Measurements from ENCODE around the gene GBX1.

GBX1 gene

DNA sequence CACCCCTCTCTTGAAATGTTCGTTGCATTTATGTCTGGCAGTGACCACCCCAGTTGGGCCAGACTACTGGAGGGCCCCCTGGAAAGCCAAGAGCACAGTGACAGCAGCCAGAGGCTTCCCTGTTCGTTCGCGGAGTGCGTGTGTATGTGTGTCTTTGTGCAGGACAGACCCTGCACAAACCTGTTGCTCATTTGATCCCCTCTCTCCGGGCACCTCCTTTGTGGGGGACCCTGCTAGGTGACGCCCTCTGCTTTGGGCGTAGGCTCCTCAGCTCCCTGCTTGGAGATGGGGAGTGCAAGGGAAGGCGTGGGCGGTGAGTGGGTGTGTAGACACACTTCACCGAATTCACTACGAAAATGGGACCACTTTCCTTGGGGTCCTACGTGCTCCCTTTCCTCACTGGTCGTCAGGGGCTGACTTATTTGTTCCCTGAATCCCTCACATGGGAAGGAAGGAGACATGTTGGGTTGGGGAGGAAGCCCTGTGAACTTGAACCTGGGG, 42.5 kb downstream of the GBX1 start:
- Mint-ChIP-seq H3K27me3 (ENCODE audit: low read depth) (no peaks in the 10 kb centered on the region), H3K4me1 (ENCODE audit: low read depth) (no peaks in the 10 kb centered on the region), H3K4me3 (no peak overlapping the region), H3K36me3 (ENCODE audit: low read depth) (peaks cover 6% of the 10 kb centered on the region), H3K9me3 (no peaks in the 10 kb centered on the region), H3K27ac (no peak overlapping the region)

DNA sequence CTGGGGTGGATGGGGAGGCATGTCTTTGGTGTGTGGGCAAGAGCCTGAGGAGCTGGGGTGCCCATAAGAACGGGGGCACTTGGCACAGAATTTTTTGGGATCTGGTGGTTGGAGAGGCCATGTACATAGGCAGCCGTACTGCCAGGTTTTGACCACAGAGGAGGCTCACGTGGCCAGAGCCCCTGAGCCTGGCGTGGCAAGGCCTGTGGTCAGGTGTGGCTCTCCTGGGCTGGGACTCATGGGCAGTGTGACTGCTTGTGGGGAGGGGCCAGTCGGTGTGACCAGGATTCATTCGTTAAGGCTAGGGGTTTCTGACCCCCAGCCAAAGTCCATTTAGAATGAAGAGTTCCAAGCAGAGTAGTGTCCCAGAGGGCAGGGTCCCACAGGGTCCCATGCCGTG, 43.0 kb downstream of the GBX1 start:
- no peaks in the 10 kb centered on the region for H3K27me3 Mint-ChIP-seq (ENCODE audit: low read depth)
- H3K4me3 Mint-ChIP-seq = no peak overlapping the region
- H3K27ac Mint-ChIP-seq = no peak overlapping the region
- H3K9me3 Mint-ChIP-seq = no peaks in the 10 kb centered on the region
- no peaks in the 10 kb centered on the region for H3K4me1 Mint-ChIP-seq (ENCODE audit: low read depth)
- peaks cover 6% of the 10 kb centered on the region for H3K36me3 Mint-ChIP-seq (ENCODE audit: low read depth)

DNA sequence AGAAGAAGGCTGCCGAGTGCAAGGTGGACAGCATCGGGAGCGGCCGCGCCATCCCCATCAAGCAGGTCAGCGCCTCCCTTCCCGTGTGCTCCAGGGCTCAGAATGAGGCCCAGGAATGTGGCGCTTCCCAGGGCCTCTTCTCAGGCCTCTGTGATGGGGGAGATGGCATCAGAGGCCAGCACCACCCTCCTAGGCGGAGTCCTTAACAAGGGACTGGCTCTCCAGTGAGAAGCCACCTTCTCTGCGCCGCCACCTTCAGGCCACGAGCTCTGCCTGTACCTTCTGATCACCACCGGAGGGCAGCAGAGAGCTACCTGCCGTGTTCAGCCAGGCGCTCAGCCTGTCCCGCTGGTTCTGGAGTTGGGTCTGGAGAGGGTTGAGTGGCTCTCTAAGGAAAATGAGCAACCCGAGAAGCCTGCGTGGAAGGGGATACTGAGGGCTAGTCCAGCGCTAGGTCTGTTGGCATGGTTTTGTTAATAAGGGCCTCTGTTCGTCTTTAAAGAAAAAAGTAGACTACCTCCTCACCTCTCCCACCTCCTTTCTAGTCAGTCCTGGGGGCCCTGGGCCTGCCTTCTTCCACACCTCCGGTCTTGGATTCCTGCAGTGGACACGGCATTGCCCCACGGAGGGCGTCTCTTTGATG, 43.6 kb downstream of the GBX1 start:
- no peak overlapping the region for H3K4me3 Mint-ChIP-seq
- no peaks in the 10 kb centered on the region for H3K4me1 Mint-ChIP-seq (ENCODE audit: low read depth)
- H3K36me3 Mint-ChIP-seq (ENCODE audit: low read depth) = peaks cover 6% of the 10 kb centered on the region
- H3K27ac Mint-ChIP-seq = no peak overlapping the region
- no peaks in the 10 kb centered on the region for H3K27me3 Mint-ChIP-seq (ENCODE audit: low read depth)
- H3K9me3 Mint-ChIP-seq = no peaks in the 10 kb centered on the region

DNA sequence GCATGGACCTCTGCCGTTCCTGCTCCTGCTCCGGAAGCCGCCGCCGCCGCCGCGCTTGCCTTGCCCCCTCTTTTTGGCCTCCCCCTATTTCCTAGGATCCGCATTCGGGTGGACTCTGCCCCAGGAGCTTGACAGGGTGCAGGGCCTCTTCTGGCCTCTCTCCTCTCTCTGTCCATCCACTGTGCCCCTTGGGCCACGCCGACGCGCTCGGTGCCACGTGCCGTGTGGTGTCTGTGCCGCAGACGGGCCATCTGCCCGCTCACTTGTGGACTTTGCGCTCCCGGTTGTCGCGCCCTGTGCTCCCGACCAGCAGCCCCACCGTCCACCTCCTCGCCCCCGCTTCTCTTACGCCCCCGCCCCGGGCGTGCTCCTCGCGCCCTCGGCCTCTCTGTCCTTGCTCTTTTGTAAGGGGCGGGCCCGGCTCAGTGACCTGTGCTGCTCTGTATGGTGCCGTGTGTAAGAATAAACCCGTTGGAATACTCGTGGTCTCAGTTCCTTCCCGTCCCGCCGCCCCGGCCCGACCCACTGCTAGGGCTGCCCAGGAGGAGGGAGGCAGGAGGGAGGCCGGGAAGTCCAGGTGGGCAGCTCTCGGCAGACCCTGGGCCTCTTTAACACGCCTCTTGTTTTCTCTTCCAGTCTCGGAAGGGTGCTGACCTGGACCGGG, 44.2 kb downstream of the GBX1 start:
- Mint-ChIP-seq H3K4me3 (no peak overlapping the region), H3K36me3 (ENCODE audit: low read depth) (peaks cover 6% of the 10 kb centered on the region), H3K9me3 (no peaks in the 10 kb centered on the region), H3K27ac (no peak overlapping the region), H3K4me1 (ENCODE audit: low read depth) (no peaks in the 10 kb centered on the region), H3K27me3 (ENCODE audit: low read depth) (no peaks in the 10 kb centered on the region)

DNA sequence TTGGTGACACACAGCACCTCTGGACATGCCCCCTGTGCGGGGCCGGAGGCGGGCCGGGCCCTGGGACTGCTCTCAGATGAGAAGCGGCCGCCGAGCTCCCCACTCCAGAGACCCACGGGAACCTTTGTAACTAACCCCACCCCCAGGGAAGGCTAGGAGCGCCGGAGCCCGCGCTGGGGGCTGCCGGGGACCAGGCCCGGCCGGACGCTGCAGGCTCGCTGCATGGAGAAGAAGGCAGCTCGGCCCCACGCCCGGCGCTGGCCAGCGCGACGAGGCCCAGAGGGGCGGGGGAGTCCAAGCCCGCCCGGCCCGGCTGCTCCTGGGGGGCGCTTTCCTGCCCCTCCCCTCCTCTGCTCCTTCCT, 44.7 kb downstream of the GBX1 start:
- Mint-ChIP-seq H3K36me3 (ENCODE audit: low read depth) (peaks cover 6% of the 10 kb centered on the region), H3K9me3 (no peaks in the 10 kb centered on the region), H3K27me3 (ENCODE audit: low read depth) (no peaks in the 10 kb centered on the region), H3K27ac (no peak overlapping the region), H3K4me3 (no peak overlapping the region), H3K4me1 (ENCODE audit: low read depth) (no peaks in the 10 kb centered on the region)

DNA sequence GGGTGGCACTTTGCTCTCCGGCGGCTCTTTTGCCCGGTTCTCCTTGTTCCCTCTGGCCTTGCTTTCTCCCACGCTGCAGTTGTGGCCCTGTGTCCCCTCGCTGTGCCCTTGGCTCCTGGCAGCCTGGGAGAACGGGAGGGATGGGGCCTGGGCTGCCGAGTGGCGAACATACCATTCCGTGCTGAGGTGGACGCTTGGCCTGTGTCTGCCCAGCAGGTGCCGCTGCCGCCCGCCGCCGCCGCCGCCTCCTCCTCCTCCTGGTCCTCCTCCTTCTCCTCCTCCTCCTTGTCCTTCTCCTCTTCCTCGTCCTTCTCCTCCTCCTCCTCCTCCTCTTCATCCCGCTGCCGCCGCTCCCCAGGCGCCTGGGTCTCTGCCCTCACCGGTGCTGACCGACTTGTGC, 45.2 kb downstream of the GBX1 start:
- no peak overlapping the region for H3K4me3 Mint-ChIP-seq
- H3K27me3 Mint-ChIP-seq (ENCODE audit: low read depth) = no peaks in the 10 kb centered on the region
- H3K4me1 Mint-ChIP-seq (ENCODE audit: low read depth) = no peaks in the 10 kb centered on the region
- H3K36me3 Mint-ChIP-seq (ENCODE audit: low read depth) = peaks cover 6% of the 10 kb centered on the region
- H3K9me3 Mint-ChIP-seq = no peaks in the 10 kb centered on the region
- no peak overlapping the region for H3K27ac Mint-ChIP-seq

DNA sequence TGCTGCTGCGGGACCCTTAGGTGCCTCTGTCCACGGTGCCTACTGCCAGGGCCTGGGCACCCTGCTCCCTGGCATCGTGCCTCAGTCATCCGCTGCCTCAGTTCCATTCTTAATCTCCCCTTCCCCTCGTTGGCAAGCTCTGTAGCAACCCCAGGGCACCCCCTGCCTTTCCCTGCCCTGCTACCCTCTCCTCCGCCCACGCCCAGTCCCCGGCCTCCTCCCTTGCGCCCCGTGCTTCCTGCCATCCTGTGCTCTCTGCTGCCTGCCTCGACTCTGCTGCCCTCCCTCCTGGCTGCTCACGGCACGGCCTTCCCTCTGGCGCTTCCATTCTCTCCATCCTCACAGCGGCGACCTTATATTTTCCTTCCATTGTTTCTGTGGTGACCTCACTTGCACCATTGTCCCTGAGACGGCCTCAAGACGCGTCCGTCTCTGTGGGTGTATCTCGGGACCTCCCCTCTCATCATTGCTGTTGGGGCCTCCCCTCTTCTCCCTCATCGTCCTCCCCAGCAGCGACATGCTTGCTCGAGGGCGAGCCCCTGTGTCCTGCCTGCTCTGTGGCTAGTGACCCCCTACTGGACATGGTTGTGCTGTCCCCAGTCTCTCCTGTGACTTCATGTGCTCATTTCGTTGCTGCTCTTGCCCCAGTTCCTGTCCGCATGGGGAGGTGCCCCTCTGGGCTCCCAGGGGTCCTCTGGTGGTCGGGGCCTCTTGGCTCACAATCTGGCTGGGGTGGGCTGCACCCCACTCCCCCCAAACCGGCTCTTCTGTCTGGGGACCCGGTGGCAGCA, 45.9 kb downstream of the GBX1 start:
- no peak overlapping the region for H3K4me3 Mint-ChIP-seq
- H3K4me1 Mint-ChIP-seq (ENCODE audit: low read depth) = no peaks in the 10 kb centered on the region
- H3K27me3 Mint-ChIP-seq (ENCODE audit: low read depth) = no peaks in the 10 kb centered on the region
- H3K9me3 Mint-ChIP-seq = no peaks in the 10 kb centered on the region
- H3K27ac Mint-ChIP-seq = peak overlapping the region; percentile 11
- H3K36me3 Mint-ChIP-seq (ENCODE audit: low read depth) = peaks cover 6% of the 10 kb centered on the region

DNA sequence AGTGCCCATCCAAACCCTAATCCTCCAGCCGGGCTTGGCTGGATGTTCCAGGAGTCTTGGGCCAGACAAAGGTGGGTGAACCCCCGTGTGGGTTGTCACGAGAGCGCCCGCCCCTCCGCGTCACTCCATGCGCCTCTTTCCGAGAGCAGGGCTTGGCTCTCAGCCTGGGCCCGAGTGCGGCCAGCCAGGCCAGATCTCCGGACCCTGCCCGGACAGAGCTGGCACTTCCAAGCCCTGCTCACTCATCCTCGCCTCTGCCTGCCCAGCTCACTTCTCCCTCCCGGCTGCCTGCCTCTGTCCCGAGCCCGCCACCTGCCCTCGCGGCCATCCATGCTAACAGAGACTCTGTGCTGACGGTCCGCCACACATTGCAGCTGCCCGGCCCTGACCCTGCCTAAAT, 46.6 kb downstream of the GBX1 start:
- H3K9me3 Mint-ChIP-seq = no peaks in the 10 kb centered on the region
- no peak overlapping the region for H3K27ac Mint-ChIP-seq
- H3K4me3 Mint-ChIP-seq = no peak overlapping the region
- peaks cover 2% of the 10 kb centered on the region for H3K27me3 Mint-ChIP-seq (ENCODE audit: low read depth)
- peaks cover 6% of the 10 kb centered on the region for H3K36me3 Mint-ChIP-seq (ENCODE audit: low read depth)
- H3K4me1 Mint-ChIP-seq (ENCODE audit: low read depth) = no peaks in the 10 kb centered on the region

DNA sequence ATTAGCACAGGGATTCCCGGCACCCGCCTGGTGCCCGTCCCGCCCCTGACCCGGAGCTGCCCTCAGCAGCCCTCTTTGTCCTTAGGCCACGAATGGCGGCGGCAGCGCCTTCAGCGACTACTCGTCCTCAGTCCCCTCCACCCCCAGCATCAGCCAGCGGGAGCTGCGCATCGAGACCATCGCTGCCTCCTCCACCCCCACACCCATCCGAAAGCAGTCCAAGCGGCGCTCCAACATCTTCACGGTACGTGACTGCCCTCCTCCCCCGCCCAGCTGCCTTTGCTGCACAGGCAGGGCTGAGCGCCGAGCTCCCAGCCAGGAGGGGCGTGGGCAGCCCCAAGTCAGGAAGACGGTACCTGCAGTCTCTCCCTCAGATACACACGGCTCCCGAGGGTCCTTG, 47.6 kb downstream of the GBX1 start:
- Mint-ChIP-seq H3K4me1 (ENCODE audit: low read depth) (no peaks in the 10 kb centered on the region), H3K36me3 (ENCODE audit: low read depth) (peaks cover 6% of the 10 kb centered on the region), H3K9me3 (no peaks in the 10 kb centered on the region), H3K4me3 (no peak overlapping the region), H3K27me3 (ENCODE audit: low read depth) (peaks cover 5% of the 10 kb centered on the region), H3K27ac (no peak overlapping the region)

DNA sequence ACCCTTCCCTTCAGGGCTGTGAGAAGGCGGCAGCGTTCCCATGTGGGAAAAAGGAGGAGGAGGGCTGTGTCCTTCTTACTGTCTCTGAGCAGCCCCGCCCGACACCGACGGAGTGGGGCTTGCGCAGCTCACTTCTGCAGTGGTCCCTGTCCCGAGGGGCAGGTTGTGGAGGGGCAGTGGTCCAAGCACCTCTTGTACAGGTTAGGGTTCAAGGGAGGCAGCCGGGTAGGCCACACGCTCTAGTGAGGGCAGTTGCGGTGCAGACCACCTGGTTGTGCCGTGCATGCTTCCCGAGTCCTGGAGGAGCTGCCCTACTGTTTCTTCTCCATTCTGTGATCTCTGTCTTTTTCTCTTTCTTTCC, 48.5 kb downstream of the GBX1 start:
- no peaks in the 10 kb centered on the region for H3K9me3 Mint-ChIP-seq
- peaks cover 6% of the 10 kb centered on the region for H3K36me3 Mint-ChIP-seq (ENCODE audit: low read depth)
- peak overlapping the region; percentile 45 for H3K27ac Mint-ChIP-seq
- no peak overlapping the region for H3K4me3 Mint-ChIP-seq
- H3K4me1 Mint-ChIP-seq (ENCODE audit: low read depth) = no peaks in the 10 kb centered on the region
- peaks cover 6% of the 10 kb centered on the region for H3K27me3 Mint-ChIP-seq (ENCODE audit: low read depth)

DNA sequence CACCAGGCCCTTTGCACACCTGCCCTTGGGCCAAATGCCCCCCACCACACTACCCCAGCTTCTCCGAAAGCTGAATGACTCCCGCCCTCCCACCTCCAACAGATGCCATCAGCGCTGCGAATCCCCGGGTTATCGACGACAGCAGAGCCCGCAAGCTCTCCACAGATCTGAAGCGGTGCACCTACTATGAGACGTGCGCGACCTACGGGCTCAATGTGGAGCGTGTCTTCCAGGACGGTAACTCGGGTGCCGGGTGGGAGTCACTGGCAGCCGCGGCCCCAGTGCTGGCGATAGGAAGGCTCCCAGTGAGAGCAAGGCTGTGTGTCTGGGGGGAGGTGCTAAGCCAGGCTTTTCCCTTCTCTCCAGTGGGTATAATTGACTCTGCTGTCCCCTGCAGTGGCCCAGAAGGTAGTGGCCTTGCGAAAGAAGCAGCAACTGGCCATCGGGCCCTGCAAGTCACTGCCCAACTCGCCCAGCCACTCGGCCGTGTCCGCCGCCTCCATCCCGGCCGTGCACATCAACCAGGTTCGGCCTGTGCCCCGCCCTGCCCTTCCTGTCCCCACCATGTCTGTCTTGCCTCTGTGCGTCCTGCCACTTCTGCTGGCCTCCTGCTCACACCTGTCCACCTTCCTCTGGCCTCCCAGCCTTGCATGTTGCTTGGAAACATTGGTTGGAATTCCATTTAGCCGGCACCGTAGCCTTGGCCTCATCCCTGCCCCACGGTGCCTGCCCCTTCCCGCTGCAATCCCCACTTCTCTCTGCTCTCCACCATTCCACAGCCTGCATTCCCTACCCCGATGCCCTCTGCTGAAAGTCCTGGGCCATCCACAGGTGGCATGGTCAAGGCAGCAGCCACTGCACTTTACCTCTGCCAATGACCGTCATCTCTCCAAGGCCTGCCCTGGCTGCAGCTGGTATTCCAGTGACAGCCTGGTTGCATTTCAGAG, 49.1 kb downstream of the GBX1 start:
- Mint-ChIP-seq H3K4me1 (ENCODE audit: low read depth) (no peaks in the 10 kb centered on the region), H3K36me3 (ENCODE audit: low read depth) (peaks cover 2% of the 10 kb centered on the region), H3K9me3 (no peaks in the 10 kb centered on the region), H3K27ac (no peak overlapping the region), H3K4me3 (no peak overlapping the region), H3K27me3 (ENCODE audit: low read depth) (peaks cover 12% of the 10 kb centered on the region)

DNA sequence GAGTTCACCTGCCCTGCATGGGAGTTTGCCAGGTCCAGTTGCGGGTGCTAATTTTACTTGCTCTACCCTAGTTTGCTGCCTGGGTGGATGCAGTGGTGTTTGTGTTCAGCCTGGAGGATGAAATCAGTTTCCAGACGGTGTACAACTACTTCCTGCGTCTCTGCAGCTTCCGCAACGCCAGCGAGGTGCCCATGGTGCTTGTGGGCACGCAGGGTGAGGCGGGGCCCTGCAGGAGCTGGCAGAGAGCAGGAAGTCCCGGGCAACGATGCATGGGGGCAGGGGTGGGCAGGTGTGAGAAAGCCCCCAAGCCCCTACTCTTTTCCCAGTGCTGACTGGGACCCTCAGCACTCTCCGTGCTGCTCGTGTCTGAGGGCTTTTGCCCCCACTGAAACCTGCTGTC, 49.9 kb downstream of the GBX1 start:
- Mint-ChIP-seq H3K4me3 (no peak overlapping the region), H3K4me1 (ENCODE audit: low read depth) (no peaks in the 10 kb centered on the region), H3K27ac (no peak overlapping the region), H3K9me3 (no peaks in the 10 kb centered on the region), H3K27me3 (ENCODE audit: low read depth) (peaks cover 20% of the 10 kb centered on the region), H3K36me3 (ENCODE audit: low read depth) (peaks cover 2% of the 10 kb centered on the region)

DNA sequence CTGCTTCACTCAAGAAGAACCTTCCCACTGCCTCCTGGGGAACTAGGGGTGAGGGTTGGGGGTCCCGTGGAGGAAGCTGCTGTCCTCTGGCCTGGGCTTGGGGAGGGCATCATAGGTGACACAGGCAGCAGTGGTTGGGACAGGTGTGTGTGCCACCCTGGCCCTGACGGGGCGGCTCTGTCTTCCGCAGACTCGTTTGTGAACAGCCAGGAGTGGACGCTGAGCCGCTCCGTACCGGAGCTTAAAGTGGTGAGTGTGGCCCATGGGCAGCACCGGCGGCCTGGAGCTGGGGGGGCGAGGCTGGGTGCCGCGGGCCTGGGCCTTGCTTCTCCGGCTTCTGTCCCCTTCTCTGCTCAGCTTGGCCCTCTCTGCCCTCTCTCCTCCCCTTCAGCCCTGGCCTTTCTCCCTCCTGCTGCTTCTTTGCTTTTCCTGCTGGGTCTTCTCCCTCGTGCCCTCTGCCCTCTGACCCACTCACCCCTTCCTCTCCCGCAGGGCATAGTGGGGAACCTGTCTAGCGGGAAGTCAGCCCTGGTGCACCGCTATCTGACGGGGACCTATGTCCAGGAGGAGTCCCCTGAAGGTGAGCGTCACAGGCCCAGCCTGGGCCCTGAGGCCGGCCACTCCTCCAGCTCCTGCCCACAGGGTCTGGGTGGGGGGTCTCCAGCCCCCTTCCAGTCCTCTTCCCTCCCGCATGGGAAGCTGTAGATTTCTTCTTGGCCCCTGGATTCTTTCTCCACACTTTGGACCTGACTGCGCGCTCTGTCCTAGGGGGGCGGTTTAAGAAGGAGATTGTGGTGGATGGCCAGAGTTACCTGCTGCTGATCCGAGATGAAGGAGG, 50.7 kb downstream of the GBX1 start:
- H3K4me3 Mint-ChIP-seq = no peak overlapping the region
- H3K27ac Mint-ChIP-seq = no peak overlapping the region
- H3K4me1 Mint-ChIP-seq (ENCODE audit: low read depth) = no peaks in the 10 kb centered on the region
- no peaks in the 10 kb centered on the region for H3K9me3 Mint-ChIP-seq
- peaks cover 24% of the 10 kb centered on the region for H3K27me3 Mint-ChIP-seq (ENCODE audit: low read depth)
- H3K36me3 Mint-ChIP-seq (ENCODE audit: low read depth) = peaks cover 2% of the 10 kb centered on the region
